PC-3 (cell line): Measurements from ENCODE around the gene CTNNBIP1. TPM values are rescaled to one million over a fixed set of nuclear protein-coding genes. Genes with fewer than 3 reads are reported as not detected.

Source experiments
- ATAC-seq: fragments of 200-7000 bp; cut with Tn5 transposase; 2 replicates; pipeline ENCODE4 v1.9.1; 2020; ENCODE audit warnings: mild to moderate bottlenecking, moderate library complexity
- BruUV-seq: library from RNA; stranded (reverse); fragments of 400-500 nt; replicated peaks from 2 replicates; lab custom pipeline; 2021; lab: Mats Ljungman, UMichigan
- CTCF ChIA-PET: fragments of 300-600 bp; sonication (Branson Sonifier 250); formaldehyde crosslinking; loops from one replicate; lab custom pipeline; 2022; ENCODE audit warnings: antibody characterized with exemption; lab: Charles Lee
- POLR2A ChIA-PET: fragments of 300-600 bp; sonication (Branson Sonifier 250); formaldehyde crosslinking; loops from one replicate; lab custom pipeline; 2022; ENCODE audit warnings: antibody characterized with exemption; ENCODE audit not compliant: unreplicated experiment; lab: Charles Lee
- DNase-seq: peaks from one replicate; pipeline ENCODE4 v3.0.0-alpha.2; 2015
- H2AFZ ChIP-seq: fragments of 300-600 bp; sonication (generic); 2 replicates; pipeline ENCODE4 v1.6.0; 2016; ENCODE audit warnings: antibody characterized with exemption, low read length
- H3F3A ChIP-seq: fragments of 300-600 bp; sonication (generic); one replicate; pipeline ENCODE4 v1.6.0; 2017; ENCODE audit warnings: antibody characterized with exemption, low read length, control low read depth, mild to moderate bottlenecking; ENCODE audit not compliant: unreplicated experiment
- H3K27ac ChIP-seq: fragments of 300-600 bp; sonication (generic); 2 replicates; pipeline ENCODE4 v1.5.1; 2016; ENCODE audit warnings: mild to moderate bottlenecking, low read length
- H3K27me3 ChIP-seq: fragments of 300-600 bp; sonication (generic); 2 replicates; pipeline ENCODE4 v1.6.1; 2016; ENCODE audit warnings: low read length, mixed read lengths
- H3K36me3 ChIP-seq: fragments of 300-600 bp; sonication (generic); 2 replicates; pipeline ENCODE4 v1.6.1; 2016; ENCODE audit warnings: low read depth, mixed run types, low read length, mixed read lengths
- H3K4me1 ChIP-seq: fragments of 300-600 bp; sonication (generic); 2 replicates; pipeline ENCODE4 v1.5.1; 2016; ENCODE audit warnings: low read length; ENCODE audit not compliant: insufficient read depth
- H3K4me2 ChIP-seq: fragments of 300-600 bp; sonication (generic); 2 replicates; pipeline ENCODE4 v1.6.0; 2016; ENCODE audit warnings: low read length
- H3K4me3 ChIP-seq: fragments of 300-600 bp; sonication (generic); 2 replicates; pipeline ENCODE4 v1.5.1; 2016; ENCODE audit warnings: mild to moderate bottlenecking, low read length, mixed read lengths
- H3K79me2 ChIP-seq: fragments of 300-600 bp; sonication (generic); 2 replicates; pipeline ENCODE4 v1.6.1; 2017; ENCODE audit warnings: low read length, mixed read lengths
- H3K9ac ChIP-seq: fragments of 300-600 bp; sonication (generic); 2 replicates; pipeline ENCODE4 v1.6.0; 2016; ENCODE audit warnings: mild to moderate bottlenecking, low read length
- H3K9me2 ChIP-seq: fragments of 300-600 bp; sonication (generic); replicated peaks from 2 replicates; pipeline ENCODE4 v1.6.1; 2016; ENCODE audit warnings: mixed run types, low read length, mixed read lengths
- H3K9me3 ChIP-seq: fragments of 300-600 bp; sonication (generic); 2 replicates; pipeline ENCODE4 v1.6.1; 2016; ENCODE audit warnings: low read length, mixed read lengths
- H4K20me1 ChIP-seq: fragments of 300-600 bp; sonication (generic); 2 replicates; pipeline ENCODE4 v1.6.1; 2016; ENCODE audit warnings: low read length, mixed read lengths
- EZH2 ChIP-seq: fragments of 300-600 bp; sonication (generic); IDR thresholded peaks from one replicate; pipeline ENCODE4 v1.6.1; 2017; ENCODE audit warnings: antibody characterized with exemption, mild to moderate bottlenecking, low read length; ENCODE audit not compliant: unreplicated experiment
- EZH2phosphoT487 ChIP-seq: fragments of 300-600 bp; sonication (generic); IDR thresholded peaks from 2 replicates; pipeline ENCODE4 v1.6.1; 2018; ENCODE audit warnings: mild to moderate bottlenecking, antibody characterized with exemption, low read length, borderline replicate concordance
- intact Hi-C: fragments of 100-400 bp; cut with micrococcal nuclease; formaldehyde crosslinking; loops from 2 replicates; pipeline ENCODE4 v1.9.0; 2023
- total RNA-seq: library from RNA; depleted of rRNA; stranded (reverse); fragments of >200 nt; gene quantifications from 2 replicates; pipeline ENCODE4 v1.2.3, GENCODE V29; 2014
- TF ChIP-seq, protein P1 (sequence below): fragments of 300-600 bp; sonication (generic); conservative IDR thresholded peaks from 2 replicates; pipeline ENCODE4 v1.5.1; 2017; ENCODE audit warnings: antibody characterized with exemption, low read depth, mild to moderate bottlenecking, low read length

CTNNBIP1 gene
- total RNA-seq, 1 experiment from 2014 or later: 78.1 TPM

DNA sequence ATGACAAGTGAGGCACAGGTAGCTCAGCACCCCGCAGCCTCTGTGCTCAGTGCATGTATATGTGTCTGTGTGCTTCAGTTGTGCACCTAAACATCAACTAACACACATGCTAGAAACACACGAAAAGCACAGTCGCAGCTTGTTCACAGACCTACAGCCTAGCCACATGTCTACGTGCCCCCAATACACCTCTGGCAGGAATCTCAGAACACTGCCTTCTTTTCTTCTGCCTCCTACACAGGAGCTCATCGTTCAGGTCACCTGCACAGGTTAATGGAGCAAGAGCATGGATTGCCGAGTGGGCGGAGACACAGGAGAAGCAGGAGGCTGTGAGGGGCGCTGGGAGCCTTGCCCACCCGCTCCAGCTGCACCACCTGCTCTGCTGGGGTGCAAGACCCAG lies 31.7 kb downstream of the CTNNBIP1 start:
- H3K27ac ChIP-seq: no peak overlapping the region
- POLR2A ChIA-PET: interaction anchor here (1.0 kb wide), 1 partner anchor 33 kb away, joined by 3 read pairs; no protein-coding TSS in a partner anchor

DNA sequence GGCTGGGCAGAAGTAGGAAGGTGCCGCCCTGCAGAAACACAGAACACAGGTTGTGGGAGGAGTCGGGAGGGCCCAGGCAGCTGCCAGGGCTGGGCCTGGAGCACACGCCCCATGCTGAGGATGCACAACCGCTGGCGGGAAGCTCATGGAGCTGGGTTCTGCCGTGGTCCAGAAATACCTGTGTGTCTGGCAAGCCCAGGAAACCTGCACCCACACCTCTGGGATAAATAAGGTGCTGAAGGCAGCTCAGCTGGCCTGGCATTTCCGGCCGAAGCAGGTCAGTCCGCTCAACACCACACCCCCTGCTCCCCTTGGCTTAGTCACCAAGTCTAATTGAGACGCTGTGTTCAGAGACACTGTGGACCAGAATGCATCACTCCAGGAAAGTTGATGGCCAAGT lies 32.1 kb downstream of the CTNNBIP1 start:
- Histone ChIP-seq H3K9me3 (no peaks in the 10 kb centered on the region), H3K27ac (peak overlapping the region; percentile 28; the same call in 1 of the 2 replicates), H3K4me1 (peaks cover 46% of the 10 kb centered on the region), H3K4me3 (peak overlapping the region; percentile 45; the same call in 1 of the 2 replicates), H2AFZ (peak overlapping the region; percentile 49; the same call in 1 of the 2 replicates), H3K9ac (no peak overlapping the region), H4K20me1 (no peaks in the 10 kb centered on the region), H3K27me3 (no peaks in the 10 kb centered on the region), H3K4me2 (peak overlapping the region; percentile 59), H3K79me2 (peaks cover 6% of the 10 kb centered on the region; the same call in 1 of the 2 replicates), H3K36me3 (0 out of 2 replicates have a peak, but pooled peaks cover 3% of the 10 kb centered on the region), H3F3A (no peaks in the 10 kb centered on the region), H3K9me2 (no peaks in the 10 kb centered on the region)
- BruUV-seq: no TSS peak
- intact Hi-C loops: loop anchor here (2.0 kb wide), 1 partner anchor 15 kb away; no protein-coding TSS in a partner anchor
- no peak for TF ChIP-seq EZH2
- TF ChIP-seq EZH2phosphoT487: no peak
- TF ChIP-seq, protein P1, sequence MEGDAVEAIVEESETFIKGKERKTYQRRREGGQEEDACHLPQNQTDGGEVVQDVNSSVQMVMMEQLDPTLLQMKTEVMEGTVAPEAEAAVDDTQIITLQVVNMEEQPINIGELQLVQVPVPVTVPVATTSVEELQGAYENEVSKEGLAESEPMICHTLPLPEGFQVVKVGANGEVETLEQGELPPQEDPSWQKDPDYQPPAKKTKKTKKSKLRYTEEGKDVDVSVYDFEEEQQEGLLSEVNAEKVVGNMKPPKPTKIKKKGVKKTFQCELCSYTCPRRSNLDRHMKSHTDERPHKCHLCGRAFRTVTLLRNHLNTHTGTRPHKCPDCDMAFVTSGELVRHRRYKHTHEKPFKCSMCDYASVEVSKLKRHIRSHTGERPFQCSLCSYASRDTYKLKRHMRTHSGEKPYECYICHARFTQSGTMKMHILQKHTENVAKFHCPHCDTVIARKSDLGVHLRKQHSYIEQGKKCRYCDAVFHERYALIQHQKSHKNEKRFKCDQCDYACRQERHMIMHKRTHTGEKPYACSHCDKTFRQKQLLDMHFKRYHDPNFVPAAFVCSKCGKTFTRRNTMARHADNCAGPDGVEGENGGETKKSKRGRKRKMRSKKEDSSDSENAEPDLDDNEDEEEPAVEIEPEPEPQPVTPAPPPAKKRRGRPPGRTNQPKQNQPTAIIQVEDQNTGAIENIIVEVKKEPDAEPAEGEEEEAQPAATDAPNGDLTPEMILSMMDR: no peak
- ChIA-PET POLR2A (interaction anchor here (1.0 kb wide), 1 partner anchor 33 kb away, joined by 3 read pairs; no protein-coding TSS in a partner anchor), CTCF (interaction anchor here (0.8 to 1.2 kb wide), 2 partner anchors 36 to 64 kb away, joined by 3 to 4 read pairs; no protein-coding TSS in a partner anchor)
- DNase-seq: peak; percentile 95
- ATAC-seq: peak; percentile 75

More for the DNA sequence above, 31.7 kb downstream of the CTNNBIP1 start:
- peaks cover 6% of the 10 kb centered on the region; the same call in 1 of the 2 replicates for H3K79me2 ChIP-seq
- ATAC-seq (no peak), DNase-seq (no peak)
- no peak overlapping the region for H3K4me3 ChIP-seq
- no peaks in the 10 kb centered on the region for H4K20me1 ChIP-seq
- H3K9ac ChIP-seq: no peak overlapping the region
- H3K27me3 ChIP-seq: no peaks in the 10 kb centered on the region
- H3K9me3 ChIP-seq: no peaks in the 10 kb centered on the region
- no TSS peak for BruUV-seq
- CTCF ChIA-PET: interaction anchor here (1.2 kb wide), 1 partner anchor 36 kb away, joined by 4 read pairs; no protein-coding TSS in a partner anchor
- H3F3A ChIP-seq: no peaks in the 10 kb centered on the region
- peaks cover 46% of the 10 kb centered on the region for H3K4me1 ChIP-seq
- H2AFZ ChIP-seq: no peak overlapping the region
- TF ChIP-seq EZH2phosphoT487 (no peak), EZH2 (no peak)
- TF ChIP-seq, protein P1: no peak
- H3K36me3 ChIP-seq: 0 out of 2 replicates have a peak, but pooled peaks cover 3% of the 10 kb centered on the region
- H3K9me2 ChIP-seq: no peaks in the 10 kb centered on the region
- intact Hi-C loops: loop anchor here (2.0 kb wide), 1 partner anchor 14 kb away; no protein-coding TSS in a partner anchor
- peak overlapping the region; percentile 59; the same call in 1 of the 2 replicates for H3K4me2 ChIP-seq

DNA sequence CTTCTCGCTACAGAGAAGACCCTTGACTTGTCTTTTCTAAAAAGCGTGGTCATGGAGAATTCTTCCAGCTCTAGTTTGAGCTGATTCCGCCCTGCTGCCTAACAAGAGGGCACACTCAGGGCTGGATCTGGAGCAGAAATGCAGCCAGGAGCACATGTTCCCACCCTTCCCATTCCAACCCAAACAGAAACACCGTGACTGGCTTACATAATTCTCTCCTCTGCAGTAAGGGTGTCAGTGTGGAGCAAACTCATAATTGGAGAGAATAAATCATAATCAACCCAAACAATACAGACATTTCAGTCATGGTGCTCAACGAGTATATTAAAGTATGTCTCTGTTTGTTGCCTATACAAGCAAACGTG lies 34.5 kb downstream of the CTNNBIP1 start:
- H3K9ac ChIP-seq: no peak overlapping the region
- H3K9me3 ChIP-seq: no peaks in the 10 kb centered on the region
- no peak overlapping the region for H2AFZ ChIP-seq
- H3K27me3 ChIP-seq: no peaks in the 10 kb centered on the region
- no peaks in the 10 kb centered on the region for H3F3A ChIP-seq
- 0 out of 2 replicates have a peak, but pooled peaks cover 1% of the 10 kb centered on the region for H3K36me3 ChIP-seq
- CTCF ChIA-PET: interaction anchor here (0.5 to 1.0 kb wide), 2 partner anchors 38 to 39 kb away, joined by 3 to 9 read pairs; no protein-coding TSS in a partner anchor
- H3K79me2 ChIP-seq: peaks cover 2% of the 10 kb centered on the region; the same call in 1 of the 2 replicates
- no TSS peak for BruUV-seq
- H4K20me1 ChIP-seq: no peaks in the 10 kb centered on the region
- intact Hi-C loops: loop anchor here (1.0 kb wide), 2 partner anchors 39 to 67 kb away; no protein-coding TSS in a partner anchor
- H3K4me2 ChIP-seq: no peak overlapping the region
- H3K4me3 ChIP-seq: no peak overlapping the region
- ATAC-seq (no peak), DNase-seq (no peak)
- H3K27ac ChIP-seq: no peak overlapping the region
- peaks cover 32% of the 10 kb centered on the region for H3K4me1 ChIP-seq
- no peaks in the 10 kb centered on the region for H3K9me2 ChIP-seq
- POLR2A ChIA-PET: no interaction called here
- TF ChIP-seq EZH2phosphoT487 (no peak), EZH2 (no peak)
- TF ChIP-seq, protein P1: no peak
